Upper lobe of right lung (tissue), 1 donor: Measurements from ENCODE around the gene TPRX1. TPM values are rescaled to one million over a fixed set of nuclear protein-coding genes. Genes with fewer than 3 reads are reported as not detected.
"Not testable (repeated sequence)": the region's sequence is repeated elsewhere in the genome, so short reads cannot be mapped to it uniquely, and the experiment has no call there.

Source experiments
- ATAC-seq: fragments of 200-7000 bp; cut with Tn5 transposase; one replicate; pipeline ENCODE4 v1.9.1; 2020; ENCODE audit warnings: mild to moderate bottlenecking, moderate library complexity
- DNase-seq: peaks from one replicate; pipeline ENCODE4 v3.0.0-alpha.2; 2020
- H3K27ac ChIP-seq: fragments of 200-600 bp; one replicate; pipeline ENCODE4 v1.8.0; 2022
- H3K27me3 ChIP-seq: fragments of 200-600 bp; one replicate; pipeline ENCODE4 v1.8.0; 2022; ENCODE audit warnings: mild to moderate bottlenecking
- H3K36me3 ChIP-seq: fragments of 200-600 bp; one replicate; pipeline ENCODE4 v1.8.0; 2022
- H3K4me1 ChIP-seq: fragments of 200-600 bp; one replicate; pipeline ENCODE4 v1.8.0; 2022
- H3K4me3 ChIP-seq: fragments of 200-600 bp; one replicate; pipeline ENCODE4 v1.8.0; 2022; ENCODE audit warnings: mild to moderate bottlenecking
- H3K9me3 ChIP-seq: fragments of 200-600 bp; one replicate; pipeline ENCODE4 v1.8.0; 2022
- CTCF ChIP-seq: fragments of 200-600 bp; IDR thresholded peaks from one replicate; pipeline ENCODE4 v1.8.0; 2022; ENCODE audit warnings: antibody characterized with exemption
- intact Hi-C: fragments of 100-400 bp; cut with DNase I; formaldehyde crosslinking; loops from one replicate; pipeline ENCODE4 v1.11.0; 2022
- total RNA-seq: library from RNA; stranded (reverse); fragmentation: NEBNext Ultra II Directional; extraction: Animal tissue kit (Norgen Biotek cat#: 25700); gene quantifications from one replicate; pipeline ENCODE4 v1.2.1, GENCODE V29; 2021
- donor health status: DM: no; HTN: yes; CAD: no; lungs with severe emphysema.

The TPRX1 gene
- total RNA-seq, 1 donor from 2014 or later, result not detected

GRCh38 chr19:47767349-47767748 is 37.0 kb downstream of the TPRX1 start:
- Histone ChIP-seq H3K27ac (no peak overlapping the region), H3K9me3 (no peaks in the 10 kb centered on the region), H3K4me3 (no peak overlapping the region), H3K4me1 (peaks cover 3% of the 10 kb centered on the region), H3K36me3 (no peaks in the 10 kb centered on the region), H3K27me3 (no peaks in the 10 kb centered on the region)
- TF ChIP-seq CTCF, result no peak
- no peak for DNase-seq
- ATAC-seq, result no peak
- intact Hi-C loops, result no loop called here

DNA sequence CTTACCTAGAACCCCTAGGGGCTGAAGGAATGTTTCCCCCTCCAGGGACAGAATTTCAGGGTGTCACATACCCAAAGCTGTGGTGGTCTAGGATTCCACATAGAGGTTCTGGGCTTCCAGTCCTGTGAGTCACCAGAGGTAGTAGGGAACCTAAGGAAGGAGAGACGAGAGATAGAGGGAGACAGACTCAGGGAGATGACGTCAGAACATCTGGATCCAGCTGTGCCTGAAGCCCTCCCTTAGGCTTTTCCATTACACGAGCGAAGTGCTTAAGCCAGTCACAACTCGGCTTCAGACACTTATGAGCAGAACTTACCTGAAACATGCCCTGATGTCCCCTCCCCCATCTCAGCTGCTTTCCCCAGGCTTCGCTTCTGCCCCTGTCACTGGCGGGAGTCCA is 37.7 kb downstream of the TPRX1 start:
- Histone ChIP-seq H3K27me3 (no peaks in the 10 kb centered on the region), H3K9me3 (no peaks in the 10 kb centered on the region), H3K4me1 (peaks cover 3% of the 10 kb centered on the region), H3K36me3 (no peaks in the 10 kb centered on the region), H3K27ac (no peak overlapping the region), H3K4me3 (no peak overlapping the region)
- ATAC-seq (no peak), DNase-seq (no peak)
- intact Hi-C loops, result no loop called here
- TF ChIP-seq CTCF, result no peak

- DNase-seq, result no peak
- Histone ChIP-seq H3K4me1 (peaks cover 3% of the 10 kb centered on the region), H3K9me3 (no peaks in the 10 kb centered on the region), H3K36me3 (no peaks in the 10 kb centered on the region), H3K27ac (no peak overlapping the region), H3K4me3 (no peak overlapping the region), H3K27me3 (no peaks in the 10 kb centered on the region)
- intact Hi-C loops, result no loop called here
- no peak for ATAC-seq
- no peak for TF ChIP-seq CTCF
Measured at GRCh38 chr19:47766359-47766620, 38.1 kb downstream of the TPRX1 start.

DNA sequence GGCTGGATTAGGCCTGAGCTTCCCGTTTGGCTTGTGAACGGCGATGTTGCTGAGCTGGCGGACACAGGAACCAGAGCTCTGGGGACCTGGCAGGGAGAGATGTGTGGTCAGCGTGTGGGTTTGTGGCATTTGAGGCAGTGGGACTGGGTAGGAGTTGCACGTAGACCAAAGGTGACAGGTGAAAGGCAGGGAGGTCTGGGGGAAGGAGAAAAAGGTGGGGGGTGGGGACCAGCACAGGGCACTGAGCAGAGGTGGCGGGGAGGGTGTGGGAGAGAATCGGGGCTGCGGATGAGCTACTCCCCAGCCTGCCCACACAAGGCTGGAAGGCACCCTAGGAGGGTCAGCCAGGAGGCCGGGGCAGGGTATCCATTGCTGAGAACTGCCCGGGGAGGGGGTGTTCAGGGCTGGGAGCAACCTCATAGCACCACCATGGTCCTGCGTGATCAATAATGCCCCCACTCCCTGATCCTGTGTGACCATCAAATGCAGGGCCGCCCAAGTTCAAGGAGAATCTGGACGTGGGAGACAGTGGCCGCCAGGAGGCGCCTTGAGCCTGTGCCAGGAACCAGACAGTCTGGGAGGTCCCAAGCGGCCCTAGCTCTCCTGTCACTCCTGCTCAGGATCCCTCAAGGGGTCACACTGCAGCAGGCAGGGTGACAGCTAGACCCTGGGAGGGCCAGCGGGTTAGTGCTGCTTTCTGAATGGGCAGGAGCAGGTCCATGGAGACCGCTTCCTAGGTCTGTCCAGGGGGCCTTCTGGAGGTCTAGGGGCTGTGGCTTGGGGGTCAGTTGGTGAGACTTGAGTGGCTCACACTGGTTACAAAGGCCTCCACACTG is 38.6 kb downstream of the TPRX1 start:
- no peak overlapping the region for H3K4me3 ChIP-seq
- ATAC-seq, result peak; percentile 77
- H3K27me3 ChIP-seq, result no peaks in the 10 kb centered on the region
- peaks cover 3% of the 10 kb centered on the region for H3K4me1 ChIP-seq
- no peak overlapping the region for H3K27ac ChIP-seq
- H3K9me3 ChIP-seq, result no peaks in the 10 kb centered on the region
- TF ChIP-seq CTCF, result peak; percentile 73
- intact Hi-C loops, result no loop called here
- DNase-seq, result peak; percentile 79
- H3K36me3 ChIP-seq, result no peaks in the 10 kb centered on the region

DNA sequence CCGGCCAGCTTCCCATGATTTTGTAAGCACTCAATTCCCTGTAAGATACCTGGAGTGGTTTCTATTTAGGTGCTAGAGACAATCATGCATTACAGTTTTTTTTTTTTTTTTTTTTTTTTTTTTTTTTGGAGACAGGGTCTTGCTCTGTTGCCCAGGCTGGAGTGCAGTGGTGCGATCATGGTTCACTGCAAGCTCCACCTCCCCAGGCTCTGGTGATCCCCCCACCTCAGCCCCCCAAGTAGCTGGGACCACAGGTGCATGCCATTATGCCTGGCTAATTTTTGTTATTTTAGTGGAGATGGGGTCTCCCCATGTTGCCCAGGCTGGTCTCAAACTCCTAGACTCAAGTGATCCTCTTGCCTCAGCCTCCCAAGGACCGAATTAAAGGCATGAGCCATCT is 39.6 kb downstream of the TPRX1 start:
- H3K9me3 ChIP-seq, H3K36me3 ChIP-seq, DNase-seq, H3K4me1 ChIP-seq, ATAC-seq, H3K27ac ChIP-seq, intact Hi-C loops, H3K4me3 ChIP-seq, H3K27me3 ChIP-seq: not testable (repeated sequence)

- H3K27ac ChIP-seq, result no peak overlapping the region
- intact Hi-C loops, result no loop called here
- ATAC-seq, result peak; percentile 40
Measured at GRCh38 chr19:47762615-47763308, 41.6 kb downstream of the TPRX1 start.

More at GRCh38 chr19:47762615-47763308, 41.6 kb downstream of the TPRX1 start:
- peaks cover 3% of the 10 kb centered on the region for H3K4me1 ChIP-seq
- H3K4me3 ChIP-seq, result no peak overlapping the region
- DNase-seq, result no peak
- peaks cover 27% of the 10 kb centered on the region for H3K36me3 ChIP-seq
- no peak for TF ChIP-seq CTCF
- peaks cover 5% of the 10 kb centered on the region for H3K9me3 ChIP-seq
- H3K27me3 ChIP-seq, result no peaks in the 10 kb centered on the region
